Keratinocyte (primary cell): ENCODE measurements around the gene IGF2BP1. TPM values are rescaled to one million over a fixed set of nuclear protein-coding genes. Genes with fewer than 3 reads are reported as not detected.

Experiments used
- DNase-seq: peaks from one replicate; pipeline ENCODE4 v3.0.0-alpha.2; 2011; ENCODE audit warnings: low read depth, missing footprints, low spot score
- FAIRE-seq: peaks from 2 replicates; lab custom pipeline; 2011; peaks lifted over from hg19 to GRCh38; lab: Jason Lieb, UNC
- H2AFZ ChIP-seq: 2 replicates; pipeline ENCODE4 v1.6.0; 2012; ENCODE audit warnings: low read length, control low read depth, inconsistent platforms; ENCODE audit not compliant: control insufficient read depth
- H3K27ac ChIP-seq: 2 replicates; pipeline ENCODE4 v1.5.1; 2011; ENCODE audit warnings: low read length; ENCODE audit not compliant: control insufficient read depth, insufficient read depth
- H3K27me3 ChIP-seq: 3 replicates; pipeline ENCODE4 v1.6.0; 2011; ENCODE audit warnings: low read length; ENCODE audit not compliant: control insufficient read depth, insufficient read depth; ENCODE audit errors: extremely low read depth
- H3K36me3 ChIP-seq, 2 experiments: 2 replicates in 1 of 2; 3 replicates in 1 of 2; pipeline ENCODE4 v1.5.1; 2011; ENCODE audit warnings: low read length in 2 of 2, mild to moderate bottlenecking in 1 of 2; ENCODE audit not compliant: control insufficient read depth in 2 of 2, insufficient read depth in 2 of 2; ENCODE audit errors: extremely low read depth in 1 of 2
- H3K4me1 ChIP-seq: 3 replicates; pipeline ENCODE4 v1.5.1; 2011; ENCODE audit warnings: low read length; ENCODE audit not compliant: control insufficient read depth, insufficient read depth; ENCODE audit errors: extremely low read depth
- H3K4me2 ChIP-seq: 3 replicates; pipeline ENCODE4 v1.6.0; 2011; ENCODE audit warnings: low read depth, low read length; ENCODE audit not compliant: control insufficient read depth, insufficient read depth; ENCODE audit errors: extremely low read depth
- H3K4me3 ChIP-seq, 3 experiments: fragments of 200-600 bp in 1 of 3; sonication (generic) in 1 of 3; 2 replicates in 2 of 3; 3 replicates in 1 of 3; pipeline ENCODE4 v1.5.1; 2011 to 2016; ENCODE audit warnings: low read length in 3 of 3, mild to moderate bottlenecking in 3 of 3, control low read depth in 2 of 3, inconsistent platforms in 1 of 3, low read depth in 1 of 3, mixed read lengths in 1 of 3, mixed run types in 1 of 3, moderate library complexity in 1 of 3; ENCODE audit not compliant: control insufficient read depth in 2 of 3, insufficient read depth in 2 of 3; ENCODE audit errors: extremely low read depth in 1 of 3
- H3K79me2 ChIP-seq: 2 replicates; pipeline ENCODE4 v1.6.0; 2012; ENCODE audit warnings: low read length; ENCODE audit not compliant: control insufficient read depth, insufficient read depth
- H3K9ac ChIP-seq: 3 replicates; pipeline ENCODE4 v1.6.0; 2011; ENCODE audit warnings: low read length; ENCODE audit not compliant: control insufficient read depth, insufficient read depth; ENCODE audit errors: extremely low read depth
- H3K9me1 ChIP-seq: 3 replicates; pipeline ENCODE4 v1.6.0; 2011; ENCODE audit warnings: low read length; ENCODE audit not compliant: control insufficient read depth, insufficient read depth; ENCODE audit errors: extremely low read depth
- H3K9me3 ChIP-seq: 2 replicates; pipeline ENCODE4 v1.5.1; 2012; ENCODE audit warnings: low read depth, low read length; ENCODE audit not compliant: control insufficient read depth
- H4K20me1 ChIP-seq: 3 replicates; pipeline ENCODE4 v1.6.0; 2011; ENCODE audit warnings: low read length; ENCODE audit not compliant: control insufficient read depth, insufficient read depth; ENCODE audit errors: extremely low read depth
- CTCF ChIP-seq, 3 experiments: IDR thresholded peaks in 1 of 3; conservative IDR thresholded peaks in 1 of 3; optimal IDR thresholded peaks in 1 of 3; 2 replicates in 2 of 3; 3 replicates in 1 of 3; pipeline versions ENCODE3 to v1.5.1; 2011; ENCODE audit warnings: low read length in 3 of 3, mild to moderate bottlenecking in 3 of 3, moderate library complexity in 2 of 3, control low read depth in 1 of 3, inconsistent platforms in 1 of 3; ENCODE audit not compliant: insufficient read depth in 2 of 3; ENCODE audit errors: extremely low read depth in 1 of 3
- EZH2 ChIP-seq: IDR thresholded peaks from one replicate; pipeline ENCODE4 v1.6.1; 2012; ENCODE audit warnings: inconsistent platforms, mild to moderate bottlenecking, low read length, moderate library complexity
- dilution Hi-C: fragments of 300-500 bp; cut with MboI; formaldehyde crosslinking; loops from one replicate; pipeline ENCODE4 v1.7.0; 2020; ENCODE audit warnings: low sequenced_read_pairs; ENCODE audit not compliant: extremely low pct_ligation_motif_present
- polyA plus RNA-seq, 5 experiments: library from polyadenylated mRNA; depleted of rRNA in 3 of 5; stranded (reverse) in 3 of 5; stranded (forward) in 1 of 5; unstranded in 1 of 5; fragments of >200 nt; gene quantifications; 1 replicate in 1 of 5; 2 replicates in 3 of 5; 3 replicates in 1 of 5; pipeline versions ENCODE4 v1.2.1 to v1.2.3, GENCODE V29; 2011 to 2012; ENCODE audit warnings: missing spikeins in 2 of 5, low read depth in 1 of 5, low replicate concordance in 1 of 5

The IGF2BP1 gene
- polyA plus RNA-seq, 1 donor (not counting 4 experiments of a cell fraction or from before 2014, with no cell fraction given): not detected

- Histone ChIP-seq H3K4me3 (no peak overlapping the region), H3K4me1 (peaks cover 11% of the 10 kb centered on the region), H3K36me3 (no peaks in the 10 kb centered on the region), H3K27me3 (peaks cover 14% of the 10 kb centered on the region), H4K20me1 (no peaks in the 10 kb centered on the region), H3K79me2 (no peaks in the 10 kb centered on the region), H2AFZ (no peak overlapping the region), H3K27ac (no peak overlapping the region), H3K4me2 (no peak overlapping the region), H3K9ac (no peak overlapping the region), H3K9me1 (no peaks in the 10 kb centered on the region), H3K9me3 (no peaks in the 10 kb centered on the region)
- DNase-seq: no peak
- TF ChIP-seq CTCF (optimal IDR thresholded peaks at IDR 0.05 in 1 of 3, IDR thresholded peaks at IDR 0.05 in 1 of 3, conservative IDR thresholded peaks at IDR 0.05 in 1 of 3; ENCODE audit: extremely low read depth in 1 of 3, insufficient read depth in 2 of 3, low read length in 3 of 3): no peak
- dilution Hi-C loops: no loop called here
- FAIRE-seq: no peak
These were observed 27.0 kb upstream of the IGF2BP1 start for GRCh38 chr17:48970224-48970623.

GRCh38 chr17:48970865-48971687 is 26.1 kb upstream of the IGF2BP1 start:
- Histone ChIP-seq H3K27ac (no peak overlapping the region), H3K9me1 (no peaks in the 10 kb centered on the region), H3K4me1 (peaks cover 11% of the 10 kb centered on the region), H2AFZ (no peak overlapping the region), H3K36me3 (no peaks in the 10 kb centered on the region), H3K4me3 (no peak overlapping the region), H3K79me2 (no peaks in the 10 kb centered on the region), H3K27me3 (peaks cover 14% of the 10 kb centered on the region), H3K4me2 (no peak overlapping the region), H3K9ac (no peak overlapping the region), H4K20me1 (no peaks in the 10 kb centered on the region), H3K9me3 (no peaks in the 10 kb centered on the region)
- FAIRE-seq (no peak), DNase-seq (no peak)
- no peak for TF ChIP-seq CTCF (optimal IDR thresholded peaks at IDR 0.05 in 1 of 3, IDR thresholded peaks at IDR 0.05 in 1 of 3, conservative IDR thresholded peaks at IDR 0.05 in 1 of 3; ENCODE audit: extremely low read depth in 1 of 3, insufficient read depth in 2 of 3, low read length in 3 of 3)
- no peak for TF ChIP-seq EZH2
- dilution Hi-C loops: no loop called here
